ENCODE measurements around the gene PANK2. TPM values are rescaled to one million over a fixed set of nuclear protein-coding genes. Genes with fewer than 3 reads are reported as not detected.
"Not testable (repeated sequence)": the region's sequence is repeated elsewhere in the genome, so short reads cannot be mapped to it uniquely, and the experiment has no call there.

Gene PANK2
- total RNA-seq, 1 donor from 2014 or later: 16.6 TPM

DNA sequence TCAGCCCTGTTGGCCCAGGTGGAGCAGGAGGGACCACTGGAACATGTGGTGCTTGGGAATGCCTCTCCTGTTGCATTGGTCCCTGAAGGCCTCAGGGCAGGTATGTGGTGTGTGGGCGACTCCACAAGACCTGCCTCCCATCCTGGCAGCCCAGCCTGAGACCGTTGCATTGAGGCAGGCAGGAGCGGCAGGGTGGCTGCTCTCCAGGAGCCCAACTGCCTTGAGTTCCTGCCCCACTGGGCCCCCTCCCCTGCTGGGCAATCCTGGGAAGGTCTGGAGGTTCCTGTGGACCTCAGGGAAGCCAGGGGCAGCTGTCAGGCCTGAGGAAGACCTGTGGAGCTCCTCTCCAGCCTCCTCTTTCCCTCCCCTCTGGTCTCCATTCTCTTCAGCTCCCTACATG, 22.7 kb upstream of the PANK2 start:
- no peak for ATAC-seq

DNA sequence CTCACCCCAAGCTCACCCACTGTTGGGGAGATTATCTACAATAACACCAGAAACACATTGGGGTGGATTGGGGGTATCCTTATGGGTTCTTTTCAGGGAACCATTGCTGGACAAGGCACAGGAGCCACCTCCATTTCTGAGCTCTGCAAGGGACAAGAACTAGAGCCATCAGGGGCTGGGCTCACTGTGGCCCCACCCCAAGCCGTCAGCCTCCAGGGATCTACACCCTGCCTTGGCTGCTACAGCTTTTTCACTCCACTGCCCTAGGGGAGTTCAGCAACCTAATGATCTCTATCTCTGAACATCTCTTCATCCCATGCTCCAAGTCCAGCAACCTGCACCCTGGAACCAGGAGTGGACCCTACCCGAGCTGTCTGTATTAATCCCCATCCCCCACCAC, 21.4 kb upstream of the PANK2 start:
- ATAC-seq (no peak), DNase-seq (ENCODE audit: missing footprints) (no peak)
- intact Hi-C loops (cut with DNase I): no loop called here

More for the DNA sequence above, 22.7 kb upstream of the PANK2 start:
- intact Hi-C loops (cut with DNase I): no loop called here
- DNase-seq (ENCODE audit: missing footprints): no peak

DNA sequence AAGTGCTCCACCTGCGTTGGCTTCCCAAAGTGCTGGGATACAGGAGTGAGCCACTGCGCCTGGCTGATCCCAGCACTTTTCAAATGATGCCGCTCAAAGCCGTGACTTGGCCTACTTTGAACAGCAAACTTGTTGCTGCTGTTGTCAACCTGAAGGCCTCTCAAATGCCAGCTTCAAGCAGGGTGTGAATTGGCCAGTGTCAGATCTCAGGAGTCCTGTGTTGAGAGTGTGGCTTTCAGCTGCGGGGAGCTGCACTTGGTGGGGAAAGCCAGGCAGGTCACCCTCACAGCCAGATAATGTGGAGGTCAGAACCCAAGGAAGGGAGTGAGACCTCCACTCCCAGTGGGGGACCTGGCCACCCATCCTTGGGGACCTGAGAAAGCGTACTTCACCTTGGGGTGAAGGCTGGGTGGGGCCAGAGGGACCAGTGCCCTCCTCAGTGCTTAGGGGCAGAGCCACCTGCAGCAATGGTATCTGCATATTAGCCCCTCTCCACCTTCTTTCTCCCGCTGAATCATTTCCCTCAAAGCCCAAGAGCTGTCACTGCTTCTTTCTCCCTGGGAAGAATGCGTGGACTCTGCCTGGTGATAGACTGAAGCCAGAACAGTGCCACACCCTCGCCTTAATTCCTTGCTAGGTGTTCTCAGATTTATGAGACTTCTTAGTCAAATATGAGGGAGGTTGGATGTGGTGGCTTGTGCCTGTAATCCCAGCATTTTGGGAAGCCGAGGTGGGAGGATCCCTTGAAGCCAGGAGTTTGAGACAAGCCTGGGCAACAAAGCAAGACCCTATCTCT, 19.1 kb upstream of the PANK2 start:
- DNase-seq (ENCODE audit: missing footprints) (no peak), ATAC-seq (no peak)
- intact Hi-C loops (cut with DNase I): no loop called here

DNA sequence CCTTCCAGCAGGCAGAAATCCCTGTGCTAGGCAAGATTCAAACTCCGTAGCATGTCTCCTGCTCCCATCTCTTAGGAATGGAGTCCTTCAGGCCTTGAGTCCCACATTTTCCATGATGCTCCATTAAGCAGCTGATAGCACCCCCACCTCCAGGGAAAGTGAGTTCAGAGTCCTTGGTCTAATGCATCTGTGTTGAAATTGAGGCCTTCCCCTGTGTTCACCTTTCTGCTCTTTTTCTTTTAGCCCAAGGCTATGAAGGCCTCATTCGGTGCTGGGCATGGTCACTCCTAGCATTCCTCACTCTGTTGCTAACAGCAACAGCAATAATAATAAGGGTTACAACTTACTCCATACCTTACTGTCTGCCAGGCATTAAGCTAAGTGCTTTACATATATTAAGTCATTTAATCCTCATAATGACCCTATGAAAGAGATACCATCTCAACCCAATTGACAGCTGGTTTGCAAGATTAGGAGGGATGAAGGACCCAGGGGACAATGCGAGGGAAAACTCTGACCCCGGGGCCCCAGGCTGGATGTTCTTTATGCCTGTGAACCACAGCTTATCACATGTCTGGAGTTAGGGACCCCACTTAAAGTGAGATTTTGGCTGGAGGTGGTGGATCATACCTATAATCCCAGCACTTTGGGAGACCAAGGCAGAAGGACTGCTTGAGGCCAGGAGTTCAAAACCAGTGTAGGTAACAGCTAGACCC, 17.5 kb upstream of the PANK2 start:
- intact Hi-C loops (cut with DNase I): no loop called here
- DNase-seq (ENCODE audit: missing footprints): no peak
- ATAC-seq: no peak

DNA sequence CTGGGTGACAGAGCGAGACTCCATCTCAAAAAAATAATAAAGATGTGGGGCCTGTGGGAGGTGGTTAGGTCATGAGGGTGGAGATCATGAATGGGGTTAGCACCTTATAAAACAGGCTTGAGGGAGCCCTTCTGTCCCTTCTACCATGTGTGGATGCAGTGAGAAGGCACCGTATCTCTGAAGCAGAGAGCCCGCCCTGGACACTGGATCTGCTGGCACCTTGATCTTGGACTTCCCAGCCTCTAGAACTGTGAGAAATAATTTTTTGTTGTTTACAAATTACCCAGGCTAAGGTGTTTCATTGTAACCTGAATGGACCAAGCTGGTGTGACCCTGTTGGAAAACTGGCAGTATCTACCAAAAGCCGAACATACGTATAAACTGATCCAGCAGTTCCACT, 15.7 kb upstream of the PANK2 start:
- ATAC-seq: no peak
- intact Hi-C loops (cut with DNase I): no loop called here

DNA sequence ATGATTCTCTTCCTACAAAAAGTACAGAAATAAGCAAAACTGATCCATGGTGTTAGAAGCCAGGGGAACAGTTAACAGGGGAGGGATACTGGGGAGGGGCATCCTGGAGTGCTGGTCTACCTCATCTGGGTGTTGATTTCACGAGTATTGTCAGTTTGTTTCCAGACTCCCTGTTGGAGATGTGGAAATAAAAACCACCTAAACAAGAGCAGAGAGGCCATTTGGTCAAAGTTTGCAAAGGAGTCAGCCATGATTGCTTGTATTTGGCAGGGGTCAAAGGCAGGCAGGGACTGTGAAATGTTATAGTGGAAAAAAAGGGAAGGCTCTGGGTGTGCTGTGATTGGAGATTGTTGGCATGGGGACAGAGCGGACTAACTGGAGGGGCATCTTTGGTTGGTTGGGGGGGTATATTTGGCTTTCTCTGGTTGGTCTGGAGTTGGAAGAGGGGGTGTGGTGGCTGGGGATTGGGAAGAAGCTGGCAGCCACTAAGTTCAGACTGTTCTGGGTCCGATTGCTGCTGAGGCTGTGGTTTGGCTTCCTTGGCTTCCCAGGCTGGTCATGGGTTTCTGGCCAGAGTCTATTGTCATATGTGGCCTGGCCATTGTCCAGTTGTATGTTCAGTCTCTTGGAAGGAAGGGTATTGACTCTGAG, 14.9 kb upstream of the PANK2 start:
- intact Hi-C loops (cut with DNase I): no loop called here
- DNase-seq (ENCODE audit: missing footprints) (no peak), ATAC-seq (no peak)

More for the DNA sequence above, 15.7 kb upstream of the PANK2 start:
- DNase-seq (ENCODE audit: missing footprints): no peak

DNA sequence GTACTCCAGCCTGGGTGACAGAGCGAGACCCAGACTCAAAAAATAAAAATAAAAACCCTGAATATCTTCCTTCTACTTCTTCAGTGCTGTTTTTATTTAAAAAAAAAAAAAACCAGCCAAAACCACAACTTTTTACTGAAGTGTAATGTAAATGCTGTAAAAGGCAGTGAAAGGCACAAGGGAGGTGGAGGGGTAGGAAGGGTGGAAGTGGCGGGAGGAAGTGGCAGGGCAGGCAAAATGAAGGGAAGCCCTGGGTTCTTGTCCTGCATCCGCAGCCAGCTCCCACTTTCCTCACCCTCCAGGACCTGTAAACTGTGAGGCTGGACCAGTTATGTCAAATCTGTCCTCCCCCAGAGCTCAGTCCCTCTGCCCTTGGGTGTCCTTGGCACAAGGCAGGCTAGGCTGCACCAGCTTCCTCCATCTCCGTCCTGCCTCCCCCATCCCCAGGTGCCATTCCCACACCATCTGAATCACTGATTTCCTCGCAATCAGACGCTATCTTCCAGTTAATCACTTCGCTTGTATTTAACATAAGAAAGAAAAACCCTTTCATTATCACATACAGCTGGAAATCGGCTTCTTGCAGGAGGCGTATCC, 13.7 kb upstream of the PANK2 start:
- intact Hi-C loops (cut with DNase I): no loop called here
- DNase-seq (ENCODE audit: missing footprints): no peak

DNA sequence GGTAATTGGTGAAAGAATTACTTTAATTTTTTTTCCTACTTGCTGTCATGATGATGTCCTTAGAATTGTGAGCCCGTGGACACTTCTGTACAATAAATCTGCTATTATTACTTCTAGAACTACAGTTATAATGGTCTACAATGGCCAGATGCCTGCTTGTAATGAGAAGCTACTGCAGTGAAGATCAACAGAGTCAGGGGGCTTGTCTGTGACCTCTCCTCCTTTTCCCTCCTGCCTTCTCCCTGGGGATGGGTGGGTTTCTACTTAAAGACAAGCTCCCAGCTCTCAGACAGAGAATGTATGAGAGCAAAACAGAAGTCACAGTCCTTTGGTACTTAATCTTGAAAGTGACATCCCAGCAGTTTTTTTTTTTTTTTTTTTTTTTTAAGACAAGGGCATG, 13.2 kb upstream of the PANK2 start:
- no peak for ATAC-seq
- DNase-seq (ENCODE audit: missing footprints): no peak
- intact Hi-C loops (cut with DNase I): no loop called here

More for the DNA sequence above, 13.7 kb upstream of the PANK2 start:
- no peak for ATAC-seq

DNA sequence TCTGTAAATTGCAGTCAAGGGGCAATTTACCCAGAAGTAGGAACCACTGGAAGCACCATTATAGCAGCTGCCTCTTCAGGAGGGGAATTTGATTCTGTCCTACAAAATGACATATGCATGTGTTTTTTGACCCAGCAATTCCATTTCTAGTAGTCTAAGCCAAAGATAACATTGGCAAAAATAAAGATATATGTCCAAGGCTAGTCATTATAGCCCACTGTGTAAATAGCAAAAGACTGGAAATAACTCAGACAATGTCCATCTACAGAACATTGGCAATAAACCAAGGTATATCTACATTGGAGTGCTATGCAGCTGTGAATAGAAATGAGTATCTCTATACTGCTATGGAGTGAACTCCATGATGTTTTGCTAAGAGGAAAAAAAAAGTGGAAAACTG, 12.5 kb upstream of the PANK2 start:
- no peak for ATAC-seq
- intact Hi-C loops (cut with DNase I): no loop called here
- DNase-seq (ENCODE audit: missing footprints): no peak

DNA sequence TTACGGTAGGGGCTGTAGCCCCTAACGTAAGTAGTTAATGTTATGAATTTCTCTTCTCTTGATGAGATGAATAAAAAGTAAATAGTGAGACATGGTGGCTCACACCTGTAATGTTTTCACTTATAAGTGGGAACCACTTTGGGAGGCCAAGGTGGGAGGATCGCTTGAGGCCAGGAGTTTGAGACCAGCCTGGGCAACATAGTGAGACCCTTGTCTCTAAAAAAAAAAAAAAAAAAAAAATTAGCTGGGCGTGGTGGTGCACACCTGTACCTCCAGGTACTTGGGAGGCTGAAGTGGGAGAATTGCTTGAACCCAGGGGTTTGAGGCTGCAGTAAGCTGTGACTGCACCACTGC, 10.3 kb upstream of the PANK2 start:
- ATAC-seq; intact Hi-C loops (cut with DNase I); DNase-seq (ENCODE audit: missing footprints): not testable (repeated sequence)

DNA sequence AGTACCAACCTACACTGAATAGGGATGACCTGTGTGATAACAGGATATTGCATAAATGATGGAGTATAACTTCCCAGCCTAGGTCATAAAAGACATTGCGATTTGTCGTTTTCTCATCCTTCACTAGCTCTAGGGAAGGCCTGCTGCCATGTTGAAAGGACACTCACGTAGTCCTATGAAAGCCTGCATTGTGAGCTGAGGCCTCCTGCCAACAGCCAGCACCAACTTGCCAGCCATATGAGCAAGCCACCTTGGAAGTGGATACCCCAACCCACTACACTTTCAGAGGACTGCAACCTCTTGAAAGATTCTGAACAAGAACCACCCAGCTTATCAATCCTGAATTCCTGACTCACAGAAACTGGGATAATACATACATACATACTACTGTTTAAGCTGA, 3.5 kb upstream of the PANK2 start:
- DNase-seq (ENCODE audit: missing footprints) (no peak), ATAC-seq (no peak)
- intact Hi-C loops (cut with DNase I): no loop called here

DNA sequence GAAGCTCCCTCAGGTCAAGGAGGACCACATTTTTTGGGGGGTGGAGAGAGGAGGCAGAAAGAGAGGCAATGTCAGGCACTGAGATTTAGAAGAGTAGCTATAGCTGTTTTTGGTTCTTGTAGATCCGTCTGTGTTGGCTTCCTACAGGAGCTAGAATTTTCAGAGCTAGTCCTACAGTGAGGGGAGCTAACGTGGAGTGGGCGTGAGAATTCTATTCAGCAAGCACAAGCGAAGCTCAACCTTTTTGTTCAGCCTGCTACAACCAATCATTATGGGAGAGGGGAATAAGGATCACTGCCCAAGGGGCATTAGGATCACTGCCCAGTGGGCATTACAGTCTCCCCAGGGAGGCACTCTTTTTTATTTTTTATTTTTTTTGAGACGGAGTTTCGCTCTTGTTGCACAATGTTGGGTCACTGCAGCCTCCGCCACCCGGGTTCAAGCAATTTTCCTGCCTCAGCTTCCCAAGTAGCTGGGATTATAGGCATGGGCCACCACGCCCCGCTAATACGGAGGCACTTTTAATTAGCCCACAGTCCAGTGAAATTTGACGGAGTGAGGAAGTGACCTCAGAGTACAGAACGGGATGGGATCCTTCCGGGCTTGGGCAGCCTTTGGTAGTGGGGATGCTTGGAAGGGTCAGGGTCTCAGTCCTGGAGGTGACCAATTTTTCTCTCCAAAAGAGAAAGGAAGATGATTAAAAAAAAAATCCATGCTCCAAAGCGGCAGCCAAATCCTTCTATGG, 1.1 kb upstream of the PANK2 start:
- intact Hi-C loops (cut with DNase I): loop anchor here (2.0 kb wide), 1 partner anchor 185 kb away; no protein-coding TSS in a partner anchor
- DNase-seq (ENCODE audit: missing footprints) (no peak), ATAC-seq (no peak)

DNA sequence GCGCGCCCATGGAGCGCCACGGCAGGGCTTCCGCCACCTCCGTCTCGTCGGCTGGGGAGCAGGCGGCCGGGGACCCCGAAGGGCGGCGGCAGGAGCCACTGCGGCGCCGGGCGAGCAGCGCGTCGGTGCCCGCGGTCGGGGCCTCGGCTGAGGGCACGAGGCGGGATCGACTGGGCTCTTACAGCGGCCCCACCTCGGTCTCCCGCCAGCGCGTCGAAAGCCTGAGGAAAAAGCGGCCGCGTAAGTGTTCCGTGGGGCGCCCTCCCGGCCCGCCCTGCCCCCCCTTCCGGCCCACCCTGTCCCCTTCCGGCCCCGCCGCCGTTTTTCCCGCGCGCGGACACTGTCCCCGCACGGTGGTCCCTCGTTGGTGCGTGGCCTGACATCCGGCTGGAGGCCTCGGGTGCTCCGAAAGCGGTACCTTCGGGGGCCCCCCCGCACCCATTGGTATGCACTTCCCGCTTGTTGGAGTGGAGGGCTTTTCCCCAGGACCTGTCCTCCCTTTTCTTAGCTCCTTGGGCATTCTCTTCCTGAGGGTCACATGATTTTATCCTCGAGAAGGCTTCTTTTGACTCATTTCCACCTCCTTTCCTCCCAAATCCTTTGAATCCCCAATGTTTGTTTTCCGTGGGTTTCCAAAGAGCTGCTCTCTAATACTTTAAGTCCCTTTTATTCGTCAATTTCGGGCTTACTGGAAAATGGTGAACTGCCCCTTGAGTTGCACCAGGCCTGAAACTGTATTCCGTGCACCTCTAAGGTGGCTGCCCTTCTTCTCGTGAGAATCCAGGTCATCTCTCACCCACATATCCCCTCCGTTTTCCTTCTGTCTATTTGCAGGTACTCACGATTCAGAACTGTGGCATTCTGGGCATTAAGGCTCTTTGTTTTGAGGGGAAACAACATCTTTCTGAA, 556 bp downstream of the PANK2 start:
- DNase-seq (ENCODE audit: missing footprints) (no peak), ATAC-seq (peak; percentile 18)

DNA sequence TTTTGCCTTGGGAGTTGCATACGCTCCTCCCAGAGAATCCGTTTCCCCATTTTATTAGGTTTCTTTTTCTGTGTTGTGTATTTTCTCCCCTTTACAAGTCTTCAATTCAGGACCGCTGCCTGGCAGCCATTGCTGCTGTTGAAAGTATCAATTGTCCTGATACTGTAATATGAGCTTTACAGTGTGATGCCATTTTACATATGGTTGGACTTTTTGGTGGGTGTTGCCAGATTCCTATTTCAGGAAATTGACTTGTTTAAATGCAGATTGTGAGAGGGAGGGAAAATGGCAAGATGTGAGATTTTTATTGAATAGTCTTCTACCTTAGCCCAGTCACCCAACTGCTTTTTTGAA, 1.2 kb downstream of the PANK2 start:
- DNase-seq (ENCODE audit: missing footprints) (no peak), ATAC-seq (no peak)
- intact Hi-C loops (cut with DNase I): loop anchor here (2.0 to 5.0 kb wide), 2 partner anchors 42 to 124 kb away; partner anchors contain the start of gene RNF24

More for the DNA sequence above, 556 bp downstream of the PANK2 start:
- intact Hi-C loops (cut with DNase I): loop anchor here (2.0 to 5.0 kb wide), 3 partner anchors 43 to 183 kb away; partner anchors contain the start of gene RNF24

DNA sequence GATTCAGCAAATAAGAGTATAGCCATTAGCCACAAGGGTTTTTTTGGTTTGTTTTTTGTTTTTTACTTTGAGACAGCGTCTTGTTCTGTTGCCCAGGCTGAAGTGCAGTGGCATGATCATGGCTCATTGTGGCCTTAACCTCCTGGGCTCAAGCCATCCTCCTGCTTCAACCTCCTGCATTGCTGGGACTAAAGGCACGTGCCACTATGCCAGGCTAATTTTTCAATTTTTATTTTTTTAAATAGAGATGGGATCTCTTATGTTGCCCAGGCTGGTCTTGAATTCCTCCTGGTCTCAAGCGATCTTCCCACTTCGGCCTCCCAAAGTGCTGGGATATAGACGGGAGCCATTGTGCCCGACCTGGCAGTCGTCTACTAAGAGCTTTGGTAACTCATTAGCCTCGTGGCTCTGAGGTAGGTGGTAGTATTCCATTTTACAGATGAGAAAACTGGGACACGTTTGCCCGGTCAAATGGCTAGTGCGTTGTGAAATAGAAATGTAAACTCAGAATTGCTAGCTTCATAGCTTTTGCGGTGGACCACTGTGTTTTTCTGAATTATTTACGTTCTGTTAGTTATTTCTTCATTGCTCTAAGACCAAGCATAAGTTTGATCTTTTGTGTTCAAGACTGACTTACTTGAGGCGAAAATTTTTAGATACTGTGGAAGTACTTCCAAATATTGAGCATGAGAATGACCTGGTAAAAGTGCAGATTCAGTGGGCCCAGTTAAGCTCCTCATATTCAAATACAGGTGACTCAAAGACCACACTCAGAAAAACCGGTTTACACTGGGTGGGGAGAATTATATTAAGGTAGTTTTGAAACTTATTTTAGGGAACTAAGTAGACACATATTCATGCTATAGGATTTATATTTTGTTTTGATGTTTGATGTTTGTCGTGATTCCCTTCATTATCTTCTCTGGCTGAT, 2.1 kb downstream of the PANK2 start:
- DNase-seq (ENCODE audit: missing footprints) (no peak), ATAC-seq (no peak)
- intact Hi-C loops (cut with DNase I): loop anchor here (2.0 to 5.0 kb wide), 2 partner anchors 41 to 124 kb away; partner anchors contain the start of gene RNF24

DNA sequence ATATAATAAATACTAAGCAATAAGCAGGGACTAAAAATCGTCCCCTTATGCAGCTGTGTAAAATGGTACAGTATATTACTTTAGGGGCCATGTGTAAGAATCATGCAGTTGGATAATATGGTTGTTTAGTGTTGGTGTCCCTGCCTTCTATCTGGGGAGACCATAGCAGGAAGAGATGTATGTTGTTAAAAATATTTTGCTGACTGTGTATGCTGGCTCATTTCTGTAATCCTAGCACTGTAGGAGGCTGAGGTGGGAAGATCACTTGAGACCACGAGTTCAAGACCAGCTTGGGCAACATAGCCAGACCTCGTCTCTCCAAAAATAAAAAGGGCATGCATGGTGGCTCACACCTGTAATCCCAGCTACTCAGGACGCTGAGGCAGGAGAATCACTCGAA, 5.6 kb downstream of the PANK2 start:
- intact Hi-C loops (cut with DNase I): loop anchor here (5.0 kb wide), 1 partner anchor 38 kb away; no protein-coding TSS in a partner anchor
- DNase-seq (ENCODE audit: missing footprints) (no peak), ATAC-seq (no peak)

DNA sequence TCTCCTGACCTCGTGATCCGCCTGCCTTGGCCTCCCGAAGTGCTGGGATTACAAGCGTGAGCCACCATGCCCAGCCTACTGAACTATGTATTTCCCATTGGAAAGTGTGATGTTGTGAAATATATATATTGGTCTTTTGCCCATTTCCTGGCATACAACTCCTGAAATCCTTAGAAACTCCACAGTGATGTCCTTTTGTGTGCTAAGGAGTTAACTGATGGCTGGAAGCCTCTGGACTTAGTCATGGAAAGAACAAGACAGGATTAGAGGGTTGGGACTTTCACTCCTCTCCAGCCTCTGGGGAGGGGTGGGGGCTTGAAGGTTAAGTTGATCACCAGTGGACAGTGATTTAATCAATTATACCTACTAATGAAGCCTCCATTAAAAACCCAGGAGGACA, 7.1 kb downstream of the PANK2 start:
- no peak for DNase-seq (ENCODE audit: missing footprints)
- no peak for ATAC-seq
- intact Hi-C loops (cut with DNase I): no loop called here

Data from Right ventricle myocardium inferior (tissue), 1 donor.